HCT116 (cell line): ENCODE results near the gene LBR. TPM values are rescaled to one million over a fixed set of nuclear protein-coding genes. Genes with fewer than 3 reads are reported as not detected.

Experiments used
- ATAC-seq: fragments of 200-7000 bp; cut with Tn5 transposase; 2 replicates; pipeline ENCODE4 v1.9.1; 2020; ENCODE audit warnings: mild to moderate bottlenecking, moderate library complexity
- BruUV-seq: library from RNA; stranded (reverse); fragments of 400-500 nt; replicated peaks from 2 replicates; lab custom pipeline; 2021; lab: Mats Ljungman, UMichigan
- CTCF ChIA-PET: fragments of 300-600 bp; sonication (Branson Sonifier 250); formaldehyde crosslinking; loops from one replicate; lab custom pipeline; 2021; ENCODE audit warnings: antibody characterized with exemption; lab: Charles Lee
- POLR2A ChIA-PET: fragments of 300-600, 350-600 bp; sonication (Branson Sonifier 250); formaldehyde crosslinking; loops from one replicate; lab custom pipeline; 2021; ENCODE audit warnings: antibody characterized with exemption; lab: Charles Lee
- RAD21 ChIA-PET, 2 experiments: fragments of 300-600 bp; sonication (Branson Sonifier 250); formaldehyde crosslinking; loops; one replicate each; lab custom pipeline; 2023; ENCODE audit warnings: low total read pairs in 2 of 2; ENCODE audit not compliant: uncharacterized antibody in 2 of 2, unreplicated experiment in 2 of 2, low non-redundant PET in 1 of 2; lab: Charles Lee
- DNase-seq: peaks from one replicate; pipeline ENCODE4 v3.0.0-alpha.2; 2010; ENCODE audit warnings: low read depth, low spot score
- H2AFZ ChIP-seq: fragments of 200-600 bp; shearing (Covaris generic), sonication (generic); 2 replicates; pipeline ENCODE4 v1.6.1; 2017; ENCODE audit warnings: low read depth, mixed run types, mixed read lengths, antibody characterized with exemption, low read length; ENCODE audit not compliant: poor library complexity, severe bottlenecking
- H3K27ac ChIP-seq: 2 replicates; pipeline ENCODE4 v1.5.1; 2012; ENCODE audit warnings: low read depth, low read length
- H3K27me3 ChIP-seq: fragments of 200-600 bp; sonication (generic); 2 replicates; pipeline ENCODE4 v1.6.1; 2016; ENCODE audit warnings: mixed run types, low read length, mixed read lengths; ENCODE audit not compliant: insufficient read depth
- H3K36me3 ChIP-seq, 2 experiments: fragments of 200-500 bp in 1 of 2; fragments of 200-600 bp in 1 of 2; sonication (Bioruptor generic) in 1 of 2; sonication (generic) in 1 of 2; 2 replicates each; pipeline versions ENCODE4 v1.5.1 to v1.6.1; 2014 to 2016; ENCODE audit warnings: low read length in 2 of 2, inconsistent platforms in 1 of 2, mixed read lengths in 1 of 2, mixed run types in 1 of 2; ENCODE audit not compliant: insufficient read depth in 2 of 2, control insufficient read depth in 1 of 2
- H3K4me1 ChIP-seq, 2 experiments: fragments of 200-600 bp in 1 of 2; sonication (generic) in 1 of 2; 2 replicates each; pipeline versions ENCODE4 v1.5.1 to v1.6.1; 2012 to 2017; ENCODE audit warnings: low read length in 2 of 2, inconsistent platforms in 1 of 2, mild to moderate bottlenecking in 1 of 2, mixed read lengths in 1 of 2, mixed run types in 1 of 2, moderate library complexity in 1 of 2; ENCODE audit not compliant: insufficient read depth in 2 of 2, control insufficient read depth in 1 of 2
- H3K4me2 ChIP-seq: fragments of 200-600 bp; sonication (generic); 2 replicates; pipeline ENCODE4 v1.6.1; 2017; ENCODE audit warnings: mixed run types, low read length, mixed read lengths
- H3K4me3 ChIP-seq, 2 experiments: fragments of 200-600 bp in 1 of 2; sonication (generic) in 1 of 2; replicated peaks in 1 of 2; 2 replicates each; pipeline ENCODE4 v1.5.1; 2011 to 2016; ENCODE audit warnings: low read length in 2 of 2, control low read depth in 1 of 2, low read depth in 1 of 2, mild to moderate bottlenecking in 1 of 2, mixed read lengths in 1 of 2, mixed run types in 1 of 2
- H3K79me2 ChIP-seq: fragments of 200-600 bp; sonication (generic); 2 replicates; pipeline ENCODE4 v1.6.1; 2017; ENCODE audit warnings: mild to moderate bottlenecking, mixed run types, low read length, moderate library complexity, mixed read lengths; ENCODE audit not compliant: insufficient read depth
- H3K9ac ChIP-seq: fragments of 200-600 bp; sonication (generic); 2 replicates; pipeline ENCODE4 v1.6.1; 2016; ENCODE audit warnings: low read length, mixed read lengths
- H3K9me2 ChIP-seq: fragments of 200-600 bp; sonication (generic), shearing (Covaris generic); 2 replicates; pipeline ENCODE4 v1.6.1; 2017; ENCODE audit warnings: mixed run types, mild to moderate bottlenecking, moderate library complexity; ENCODE audit not compliant: insufficient read depth
- H3K9me3 ChIP-seq, 2 experiments: fragments of 200-500 bp in 1 of 2; fragments of 200-600 bp in 1 of 2; sonication (Bioruptor generic) in 1 of 2; sonication (generic) in 1 of 2; 2 replicates each; pipeline ENCODE4 v1.6.1; 2014 to 2017; ENCODE audit warnings: low read length in 2 of 2, mixed read lengths in 2 of 2, inconsistent platforms in 1 of 2, low read depth in 1 of 2, mild to moderate bottlenecking in 1 of 2, mixed run types in 1 of 2, moderate library complexity in 1 of 2; ENCODE audit not compliant: control insufficient read depth in 1 of 2, insufficient read depth in 1 of 2
- H4K20me1 ChIP-seq: fragments of 200-600 bp; sonication (generic), shearing (Covaris generic); 2 replicates; pipeline ENCODE4 v1.6.1; 2017; ENCODE audit warnings: mixed run types, mild to moderate bottlenecking, moderate library complexity; ENCODE audit not compliant: insufficient read depth
- CBX3 ChIP-seq: IDR thresholded peaks from 2 replicates; pipeline ENCODE4 v1.6.1; 2012; ENCODE audit warnings: low read depth
- CEBPB ChIP-seq: IDR thresholded peaks from 2 replicates; pipeline ENCODE4 v1.6.1; 2012; ENCODE audit warnings: low read depth
- ELF1 ChIP-seq: IDR thresholded peaks from 2 replicates; pipeline ENCODE4 v1.6.1; 2012; ENCODE audit warnings: low read depth, borderline replicate concordance
- EZH2phosphoT487 ChIP-seq: fragments of 200-600 bp; IDR thresholded peaks from 2 replicates; pipeline ENCODE4 v1.6.1; 2018; ENCODE audit warnings: antibody characterized with exemption, borderline replicate concordance
- JUND ChIP-seq: IDR thresholded peaks from 2 replicates; pipeline ENCODE4 v1.6.1; 2012
- POLR2A ChIP-seq: IDR thresholded peaks from 2 replicates; pipeline ENCODE4 v1.7.0; 2011; ENCODE audit warnings: borderline replicate concordance; ENCODE audit not compliant: insufficient read depth, insufficient read length; ENCODE audit errors: extremely low read depth
- SRF ChIP-seq: IDR thresholded peaks from 2 replicates; pipeline ENCODE4 v1.6.1; 2012; ENCODE audit warnings: low read depth
- TCF7L2 ChIP-seq: IDR thresholded peaks from 2 replicates; pipeline ENCODE4 v1.7.0; 2011; ENCODE audit warnings: borderline replicate concordance, inconsistent platforms; ENCODE audit not compliant: insufficient read depth, insufficient read length; ENCODE audit errors: extremely low read depth
- ZFX ChIP-seq: fragments of 450-650 bp; IDR thresholded peaks from 2 replicates; pipeline ENCODE4 v1.6.1; 2017
- intact Hi-C: fragments of 100-400 bp; cut with micrococcal nuclease; formaldehyde crosslinking; loops from 2 replicates; pipeline ENCODE4 v1.10.0; 2022
- total RNA-seq: library from RNA; stranded (reverse); gene quantifications from one replicate; pipeline ENCODE4 v1.2.1, GENCODE V29; 2021; ENCODE audit not compliant: unreplicated experiment
- TF ChIP-seq, protein P1 (sequence below), 3 experiments: fragments of 200-600 bp in 1 of 3; sonication (generic) in 1 of 3; IDR thresholded peaks in 2 of 3; conservative IDR thresholded peaks in 1 of 3; 2 replicates each; pipeline ENCODE4 v1.5.1; 2012 to 2017; ENCODE audit warnings: low read depth in 2 of 3, low read length in 2 of 3, antibody characterized with exemption in 1 of 3, borderline replicate concordance in 1 of 3, control low read depth in 1 of 3, mild to moderate bottlenecking in 1 of 3, mixed read lengths in 1 of 3, mixed run types in 1 of 3, moderate library complexity in 1 of 3; ENCODE audit not compliant: insufficient read depth in 1 of 3
- TF ChIP-seq, protein P2 (sequence below): IDR thresholded peaks from 2 replicates; pipeline ENCODE4 v1.6.1; 2012
- TF ChIP-seq, protein P3 (sequence below): IDR thresholded peaks from 2 replicates; pipeline ENCODE4 v1.6.1; 2012; ENCODE audit warnings: low read depth

LBR gene
- total RNA-seq, 1 experiment from 2014 or later: 97.4 TPM

DNA sequence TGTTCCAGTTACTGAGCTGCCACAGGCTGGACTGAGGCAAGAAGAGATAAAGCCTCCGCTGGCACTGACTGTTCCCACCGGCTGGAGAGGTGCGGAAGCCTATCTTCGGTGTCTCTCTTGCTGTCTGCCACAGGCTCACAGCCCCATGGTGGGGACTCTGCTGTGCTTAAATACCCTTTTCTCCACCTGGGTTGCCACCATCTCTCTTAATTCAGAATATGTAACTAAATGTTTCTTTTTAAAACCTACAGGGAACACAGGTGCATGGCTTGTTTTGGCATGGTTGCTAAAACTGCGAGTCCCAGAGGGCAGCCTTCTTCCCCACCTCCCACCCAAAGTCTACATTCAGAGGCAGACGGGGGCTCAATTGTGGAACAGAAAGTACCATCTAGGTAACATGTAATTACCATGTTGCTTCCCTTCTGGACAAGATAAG, 8.1 kb upstream of the LBR start (continued):
- TF ChIP-seq CBX3 (no peak), POLR2A (no peak), JUND (no peak), ELF1 (no peak)
- TF ChIP-seq, protein P1, sequence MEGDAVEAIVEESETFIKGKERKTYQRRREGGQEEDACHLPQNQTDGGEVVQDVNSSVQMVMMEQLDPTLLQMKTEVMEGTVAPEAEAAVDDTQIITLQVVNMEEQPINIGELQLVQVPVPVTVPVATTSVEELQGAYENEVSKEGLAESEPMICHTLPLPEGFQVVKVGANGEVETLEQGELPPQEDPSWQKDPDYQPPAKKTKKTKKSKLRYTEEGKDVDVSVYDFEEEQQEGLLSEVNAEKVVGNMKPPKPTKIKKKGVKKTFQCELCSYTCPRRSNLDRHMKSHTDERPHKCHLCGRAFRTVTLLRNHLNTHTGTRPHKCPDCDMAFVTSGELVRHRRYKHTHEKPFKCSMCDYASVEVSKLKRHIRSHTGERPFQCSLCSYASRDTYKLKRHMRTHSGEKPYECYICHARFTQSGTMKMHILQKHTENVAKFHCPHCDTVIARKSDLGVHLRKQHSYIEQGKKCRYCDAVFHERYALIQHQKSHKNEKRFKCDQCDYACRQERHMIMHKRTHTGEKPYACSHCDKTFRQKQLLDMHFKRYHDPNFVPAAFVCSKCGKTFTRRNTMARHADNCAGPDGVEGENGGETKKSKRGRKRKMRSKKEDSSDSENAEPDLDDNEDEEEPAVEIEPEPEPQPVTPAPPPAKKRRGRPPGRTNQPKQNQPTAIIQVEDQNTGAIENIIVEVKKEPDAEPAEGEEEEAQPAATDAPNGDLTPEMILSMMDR (IDR thresholded peaks at IDR 0.05 in 2 of 3, conservative IDR thresholded peaks at IDR 0.05 in 1 of 3; ENCODE audit: borderline replicate concordance in 1 of 3, insufficient read depth in 1 of 3, low read depth in 2 of 3, low read length in 2 of 3): no peak

DNA sequence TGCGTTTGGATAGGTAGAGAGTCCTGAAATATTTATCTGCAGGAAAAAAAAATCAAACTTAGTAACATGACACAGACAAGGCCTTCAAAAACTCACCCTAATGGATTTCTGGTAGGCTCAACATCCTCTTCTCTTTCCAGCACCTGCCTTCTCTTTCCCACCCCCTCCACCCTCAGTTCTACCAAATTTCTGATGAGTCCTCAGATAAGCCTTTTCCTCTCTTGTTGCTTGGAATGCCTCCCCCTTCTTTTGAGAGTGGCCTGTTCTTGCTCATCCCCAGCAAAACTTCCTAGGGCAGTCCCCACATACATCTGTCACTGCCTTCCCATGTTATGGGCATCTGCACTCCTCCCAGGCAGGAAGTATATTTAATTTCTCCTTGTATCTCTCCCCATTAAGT, 7.6 kb upstream of the LBR start:
- H3K4me1 ChIP-seq: peaks cover 4 to 12% of the 10 kb centered on the region in 2 experiments; a peak in 3 of 4 replicates
- H3K4me3 ChIP-seq: no peak overlapping the region
- no peaks in the 10 kb centered on the region for H3K36me3 ChIP-seq
- no TSS peak for BruUV-seq
- no peaks in the 10 kb centered on the region for H3K79me2 ChIP-seq
- no peak overlapping the region for H3K4me2 ChIP-seq
- H3K27me3 ChIP-seq: no peaks in the 10 kb centered on the region
- intact Hi-C loops: no loop called here
- no peaks in the 10 kb centered on the region for H3K9me3 ChIP-seq
- no peaks in the 10 kb centered on the region for H4K20me1 ChIP-seq
- H2AFZ ChIP-seq: no peak overlapping the region
- ATAC-seq (no peak), DNase-seq (no peak)
- ChIA-PET POLR2A (no interaction called here), RAD21 (no interaction called here), CTCF (no interaction called here)
- TF ChIP-seq TCF7L2 (no peak), EZH2phosphoT487 (no peak), SRF (no peak), ZFX (no peak), CEBPB (no peak)
- TF ChIP-seq, protein P2, sequence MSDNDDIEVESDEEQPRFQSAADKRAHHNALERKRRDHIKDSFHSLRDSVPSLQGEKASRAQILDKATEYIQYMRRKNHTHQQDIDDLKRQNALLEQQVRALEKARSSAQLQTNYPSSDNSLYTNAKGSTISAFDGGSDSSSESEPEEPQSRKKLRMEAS: no peak
- TF ChIP-seq, protein P3, sequence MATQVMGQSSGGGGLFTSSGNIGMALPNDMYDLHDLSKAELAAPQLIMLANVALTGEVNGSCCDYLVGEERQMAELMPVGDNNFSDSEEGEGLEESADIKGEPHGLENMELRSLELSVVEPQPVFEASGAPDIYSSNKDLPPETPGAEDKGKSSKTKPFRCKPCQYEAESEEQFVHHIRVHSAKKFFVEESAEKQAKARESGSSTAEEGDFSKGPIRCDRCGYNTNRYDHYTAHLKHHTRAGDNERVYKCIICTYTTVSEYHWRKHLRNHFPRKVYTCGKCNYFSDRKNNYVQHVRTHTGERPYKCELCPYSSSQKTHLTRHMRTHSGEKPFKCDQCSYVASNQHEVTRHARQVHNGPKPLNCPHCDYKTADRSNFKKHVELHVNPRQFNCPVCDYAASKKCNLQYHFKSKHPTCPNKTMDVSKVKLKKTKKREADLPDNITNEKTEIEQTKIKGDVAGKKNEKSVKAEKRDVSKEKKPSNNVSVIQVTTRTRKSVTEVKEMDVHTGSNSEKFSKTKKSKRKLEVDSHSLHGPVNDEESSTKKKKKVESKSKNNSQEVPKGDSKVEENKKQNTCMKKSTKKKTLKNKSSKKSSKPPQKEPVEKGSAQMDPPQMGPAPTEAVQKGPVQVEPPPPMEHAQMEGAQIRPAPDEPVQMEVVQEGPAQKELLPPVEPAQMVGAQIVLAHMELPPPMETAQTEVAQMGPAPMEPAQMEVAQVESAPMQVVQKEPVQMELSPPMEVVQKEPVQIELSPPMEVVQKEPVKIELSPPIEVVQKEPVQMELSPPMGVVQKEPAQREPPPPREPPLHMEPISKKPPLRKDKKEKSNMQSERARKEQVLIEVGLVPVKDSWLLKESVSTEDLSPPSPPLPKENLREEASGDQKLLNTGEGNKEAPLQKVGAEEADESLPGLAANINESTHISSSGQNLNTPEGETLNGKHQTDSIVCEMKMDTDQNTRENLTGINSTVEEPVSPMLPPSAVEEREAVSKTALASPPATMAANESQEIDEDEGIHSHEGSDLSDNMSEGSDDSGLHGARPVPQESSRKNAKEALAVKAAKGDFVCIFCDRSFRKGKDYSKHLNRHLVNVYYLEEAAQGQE: no peak
- TF ChIP-seq, protein P1 (IDR thresholded peaks at IDR 0.05 in 2 of 3, conservative IDR thresholded peaks at IDR 0.05 in 1 of 3; ENCODE audit: borderline replicate concordance in 1 of 3, insufficient read depth in 1 of 3, low read depth in 2 of 3, low read length in 2 of 3): no peak
- no peak overlapping the region for H3K9ac ChIP-seq
- no peaks in the 10 kb centered on the region for H3K9me2 ChIP-seq
- H3K27ac ChIP-seq: no peak overlapping the region
